Inferior parietal cortex (tissue), 1 donor: ENCODE data around the gene MRPS6.

ENCODE experiments used
- DNase-seq: peaks from one replicate; pipeline ENCODE4 v3.0.0-alpha.2; 2016; ENCODE audit errors: extremely low spot score

Gene MRPS6

DNA sequence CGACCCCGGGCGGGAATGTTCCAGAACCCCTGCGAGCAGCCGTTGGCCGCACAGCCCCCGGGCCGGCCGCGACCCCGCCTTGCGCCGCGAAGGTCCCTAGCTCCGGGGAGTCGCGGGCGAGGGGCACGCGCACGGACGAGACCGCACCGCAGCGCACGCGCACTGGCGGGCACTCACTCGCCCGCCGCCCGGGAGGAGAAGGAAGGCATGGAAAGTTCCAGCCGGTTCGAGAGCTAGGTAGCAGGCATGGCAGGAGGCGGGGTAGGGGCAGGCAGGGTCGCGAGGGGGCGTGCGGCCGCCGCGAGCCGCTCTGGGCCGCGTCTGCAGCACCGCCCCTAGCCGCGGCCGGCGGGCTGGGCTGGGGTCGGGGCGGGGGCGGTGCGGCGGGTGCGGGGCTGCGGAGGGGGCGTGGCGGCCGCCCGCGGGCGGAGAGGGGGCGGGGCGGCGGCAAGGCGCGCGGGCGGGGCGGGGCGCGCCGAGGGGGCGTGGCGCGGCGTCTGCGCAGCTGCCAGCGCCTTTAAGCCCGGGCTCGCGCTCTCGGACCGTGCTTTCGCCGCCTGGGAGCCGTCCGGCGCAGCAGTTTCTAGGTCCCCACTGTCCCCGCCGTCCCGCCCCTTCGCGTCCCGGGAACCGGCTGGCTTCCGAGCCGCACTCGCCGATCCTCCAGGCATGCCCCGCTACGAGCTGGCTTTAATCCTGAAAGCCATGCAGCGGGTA lies at the start of gene MRPS6, which contains the start of gene SLC5A3:
TSS of gene MRPS6 (plus strand) at position 547 of the 717 bp plus-strand sequence. CDS start at position 670, 123 bp downstream.
TSS of gene SLC5A3 (plus strand) at position 547 of the 717 bp plus-strand sequence. CDS start 21,621 bp downstream, outside the sequence.
- DNase-seq = peak; percentile 79

DNA sequence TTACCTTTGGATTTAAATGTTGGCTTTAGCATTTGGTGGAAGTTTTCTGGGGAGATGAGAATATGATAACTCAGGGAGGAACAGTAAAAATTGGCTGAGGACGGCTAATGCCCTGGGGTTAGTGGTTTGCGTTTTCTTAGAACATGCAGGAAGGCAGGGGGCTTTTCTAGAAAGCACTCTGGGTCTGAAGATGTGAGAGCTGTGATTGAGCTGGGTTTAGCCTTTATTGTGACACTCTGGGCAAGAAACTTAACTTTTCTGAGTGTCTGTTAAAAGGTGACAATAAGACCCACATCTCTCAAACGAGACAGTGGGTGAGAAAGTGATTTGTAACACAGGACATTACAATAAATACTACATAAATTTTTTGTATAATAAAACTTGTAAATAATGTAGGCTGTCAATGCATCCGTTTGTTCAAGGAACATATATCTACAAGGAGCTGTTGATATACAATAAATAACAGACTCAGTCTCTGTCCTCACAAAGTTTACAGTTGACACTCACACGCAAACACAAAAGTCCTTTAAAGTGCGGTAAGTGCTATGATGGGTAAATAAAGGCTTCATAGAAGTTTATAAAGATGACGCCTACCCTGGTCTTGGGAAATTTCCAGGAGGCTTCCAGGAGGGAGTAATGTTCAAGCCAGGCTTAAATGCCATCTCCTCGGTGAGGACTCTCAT lies 49.5 kb upstream of the MRPS6 start:
- DNase-seq = no peak

DNA sequence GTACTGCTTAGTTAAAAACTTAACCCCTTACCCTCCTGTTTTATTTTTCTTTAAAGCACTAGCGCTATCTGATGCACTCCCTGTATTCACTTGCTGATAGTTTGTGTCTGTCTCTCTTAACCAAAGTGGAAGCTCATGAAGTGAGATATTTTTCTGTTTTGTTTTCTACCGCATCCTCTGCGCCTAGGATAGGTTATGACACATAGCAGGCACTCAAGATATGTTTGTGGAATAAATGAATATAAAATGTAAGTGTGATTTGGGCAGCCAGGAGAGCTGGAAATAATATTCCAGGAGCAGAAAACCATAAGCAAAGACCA lies 49.0 kb upstream of the MRPS6 start:
- DNase-seq = no peak

DNA sequence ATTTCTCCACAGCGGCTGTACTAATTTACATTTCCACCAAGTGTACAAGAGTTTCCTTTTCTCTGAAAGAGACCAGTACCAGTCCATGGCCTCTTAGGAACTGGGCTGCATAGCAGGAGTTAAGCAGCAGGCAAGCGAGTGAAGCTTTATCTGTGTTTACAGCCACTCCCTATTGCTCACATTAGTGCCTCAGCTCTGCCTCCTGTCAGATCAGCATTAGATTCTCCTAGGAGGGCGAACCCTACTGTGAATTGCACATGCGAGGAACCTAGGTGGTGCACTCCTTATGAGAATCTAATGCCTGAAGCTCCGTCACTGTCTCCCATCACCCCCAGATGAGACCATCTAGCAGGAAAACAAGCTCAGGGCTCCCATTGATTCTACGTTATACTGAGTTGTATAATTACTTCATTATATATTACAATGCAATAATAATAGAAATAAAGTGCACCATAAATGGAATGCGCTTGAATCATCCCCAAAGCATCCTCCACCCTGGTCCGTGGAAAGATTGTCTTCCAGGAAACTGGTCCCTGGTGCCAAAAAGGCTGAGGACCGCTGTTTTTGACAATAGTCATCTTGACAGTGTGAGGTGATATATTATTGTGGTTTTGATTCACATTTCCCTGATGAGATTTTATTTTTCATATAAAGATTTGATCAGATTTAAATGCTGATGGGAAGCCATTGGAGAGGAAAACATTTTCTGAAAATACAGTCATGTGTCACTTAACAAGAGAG lies 45.5 kb upstream of the MRPS6 start:
- no peak for DNase-seq

DNA sequence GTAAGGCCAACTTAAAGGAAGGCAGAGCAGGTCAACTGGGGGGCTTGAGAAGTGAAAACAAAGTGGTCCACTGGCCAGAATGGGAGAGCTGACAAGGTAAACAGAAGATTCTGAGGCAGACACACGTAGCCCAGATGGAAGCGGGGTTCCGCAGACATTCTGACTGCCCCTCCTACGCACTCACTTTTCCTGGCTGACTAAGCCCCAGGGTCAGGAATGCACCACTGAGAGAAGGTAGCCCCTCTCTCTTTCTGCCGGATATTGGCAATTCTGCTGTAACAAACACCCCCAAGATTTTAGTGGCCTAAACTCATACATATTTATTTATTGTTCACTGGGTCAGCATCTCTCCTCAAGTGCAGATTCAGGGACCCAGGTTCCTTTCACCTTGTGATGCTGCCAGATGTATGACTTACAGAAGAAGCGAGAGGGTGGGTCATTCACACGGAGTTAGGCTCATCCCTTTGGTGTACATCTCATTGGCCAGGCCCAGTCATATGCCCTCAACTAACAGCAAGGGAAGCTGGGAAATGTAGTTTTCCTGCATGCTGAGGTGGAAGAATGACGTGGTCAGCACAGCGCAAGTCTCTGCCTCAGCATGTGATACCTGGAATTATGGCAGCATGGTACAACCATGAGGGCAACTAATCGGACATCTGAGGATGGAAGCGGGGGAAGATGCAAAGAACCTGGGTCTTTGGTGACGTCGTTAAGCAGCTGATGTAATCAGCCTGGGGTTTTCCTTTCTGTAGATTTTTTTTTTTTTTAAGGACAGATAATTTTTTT lies 43.4 kb upstream of the MRPS6 start:
- DNase-seq = peak; percentile 53

DNA sequence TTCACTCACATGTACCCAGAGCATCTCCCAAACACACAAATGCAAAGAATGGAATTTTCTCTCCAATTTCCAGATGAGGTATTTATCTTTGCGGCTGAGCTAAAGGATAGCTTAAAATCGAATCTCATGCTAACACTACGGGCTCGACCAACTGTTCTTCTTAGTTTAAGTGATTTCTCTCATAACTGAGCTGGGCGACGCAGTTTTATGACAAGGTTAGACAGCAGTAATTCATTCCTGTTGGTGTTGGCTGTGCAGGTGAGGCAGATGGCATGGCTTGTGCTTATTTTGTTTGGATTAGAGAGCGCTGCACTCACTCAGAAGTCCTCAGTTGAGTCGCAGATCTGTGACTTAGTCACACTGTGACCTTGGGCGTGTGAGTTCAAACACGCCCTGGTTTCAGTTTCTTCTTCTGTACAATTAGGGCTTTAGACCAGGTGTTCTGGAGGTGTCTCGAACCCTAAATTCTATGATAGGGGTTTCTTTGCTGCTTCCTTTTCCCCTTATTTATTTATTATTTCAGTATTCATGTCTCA lies 41.5 kb upstream of the MRPS6 start:
- DNase-seq = no peak

DNA sequence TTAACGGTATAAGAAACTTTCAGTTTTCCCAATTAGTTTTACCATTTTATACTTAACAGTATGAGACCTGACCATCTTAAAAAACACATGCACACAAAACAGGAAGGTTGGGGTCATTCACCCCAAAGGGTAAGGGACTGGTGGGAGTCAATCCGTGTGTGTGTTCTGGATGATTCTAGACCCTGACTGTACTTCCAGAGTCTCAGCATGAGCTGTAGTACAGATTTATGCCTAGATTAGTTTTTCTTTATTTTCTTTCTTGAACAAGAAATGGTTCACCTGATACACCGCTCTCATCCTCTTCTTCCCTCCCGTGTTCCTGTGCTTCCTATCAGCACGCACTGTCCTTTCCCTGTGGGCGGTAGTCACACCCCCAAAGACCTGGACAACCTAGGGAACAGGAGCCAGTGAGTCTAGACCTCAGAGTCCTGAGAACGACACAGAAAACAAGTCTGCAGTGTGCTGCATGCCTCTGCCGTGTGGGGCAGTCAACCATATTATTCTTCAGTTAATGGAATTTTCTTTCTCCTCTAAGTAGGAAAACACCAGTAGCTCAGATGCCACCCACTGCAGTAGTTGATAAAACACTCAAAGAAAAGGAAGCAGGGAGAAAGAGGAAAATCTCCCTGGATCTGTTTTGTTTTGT lies 38.9 kb upstream of the MRPS6 start:
- no peak for DNase-seq

DNA sequence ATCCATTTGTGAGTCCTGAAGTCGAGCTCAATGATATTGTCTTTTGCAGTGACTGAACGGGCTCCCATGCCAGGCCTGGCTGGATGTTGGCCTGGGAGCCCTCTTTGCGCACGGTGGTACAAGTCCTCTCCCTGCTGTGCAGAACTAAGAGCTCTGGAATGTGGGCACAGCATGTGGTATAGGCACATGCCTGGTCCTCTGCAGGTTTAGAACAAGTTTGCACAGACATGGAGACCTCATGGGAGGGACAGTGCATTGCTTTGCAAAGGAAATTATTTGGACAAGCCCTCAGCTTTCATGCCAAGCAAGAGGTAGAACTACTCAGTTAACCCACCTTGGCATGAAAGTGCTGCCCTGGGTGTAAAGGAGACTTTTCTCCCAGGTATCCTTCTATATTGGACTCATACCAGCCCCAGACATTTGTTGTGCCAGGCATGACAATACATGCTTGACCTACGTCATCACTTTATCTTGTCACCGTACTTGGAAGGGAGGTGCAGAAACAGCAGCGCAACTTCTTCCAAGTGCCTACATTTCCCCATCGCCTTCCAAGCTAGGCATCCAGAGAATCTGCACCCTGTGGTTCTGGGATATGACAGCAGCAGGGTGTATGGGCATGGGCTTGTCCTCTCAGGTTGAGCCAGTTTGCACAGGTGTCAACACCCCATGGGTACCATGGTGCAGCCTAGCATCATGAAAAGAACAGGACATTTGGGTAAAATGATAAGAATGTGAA lies 37.6 kb upstream of the MRPS6 start:
- DNase-seq = no peak

DNA sequence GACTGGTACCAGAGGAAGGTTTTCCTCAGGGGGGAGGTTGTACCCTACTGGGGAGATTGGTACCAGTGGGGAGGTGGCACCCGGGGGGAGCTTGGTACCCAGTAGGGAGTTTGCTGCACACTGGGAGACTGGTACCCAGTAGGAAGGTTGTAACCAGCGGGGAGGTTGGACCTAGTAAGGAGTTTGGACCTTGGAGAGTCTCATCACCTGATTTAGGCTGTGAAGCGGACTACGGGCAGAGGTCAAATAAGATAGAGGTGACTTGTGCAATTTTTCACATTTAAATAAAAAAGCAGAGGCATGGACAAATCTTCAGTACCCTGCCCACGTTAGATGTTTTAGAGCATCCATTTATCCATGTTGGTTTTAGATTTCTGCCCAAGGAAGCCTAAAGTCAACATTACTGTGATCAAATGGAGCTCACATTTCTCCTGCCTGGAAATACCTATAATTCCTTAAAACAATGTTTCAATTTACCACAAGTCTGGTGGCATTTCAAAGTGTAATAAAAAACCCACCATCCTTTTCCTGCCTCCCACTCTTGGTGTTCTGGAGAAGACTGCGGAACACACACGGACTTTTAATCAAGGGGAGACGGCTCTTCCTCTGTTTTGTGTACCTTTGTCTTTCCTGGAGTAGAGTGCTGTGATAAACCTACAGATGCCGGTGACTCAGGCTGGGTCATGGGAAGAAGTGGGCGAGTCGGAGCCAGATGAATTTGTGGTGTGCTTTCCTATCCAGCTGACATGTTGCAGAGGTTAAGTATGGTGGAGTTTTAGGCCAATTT lies 36.2 kb upstream of the MRPS6 start:
- DNase-seq = no peak

DNA sequence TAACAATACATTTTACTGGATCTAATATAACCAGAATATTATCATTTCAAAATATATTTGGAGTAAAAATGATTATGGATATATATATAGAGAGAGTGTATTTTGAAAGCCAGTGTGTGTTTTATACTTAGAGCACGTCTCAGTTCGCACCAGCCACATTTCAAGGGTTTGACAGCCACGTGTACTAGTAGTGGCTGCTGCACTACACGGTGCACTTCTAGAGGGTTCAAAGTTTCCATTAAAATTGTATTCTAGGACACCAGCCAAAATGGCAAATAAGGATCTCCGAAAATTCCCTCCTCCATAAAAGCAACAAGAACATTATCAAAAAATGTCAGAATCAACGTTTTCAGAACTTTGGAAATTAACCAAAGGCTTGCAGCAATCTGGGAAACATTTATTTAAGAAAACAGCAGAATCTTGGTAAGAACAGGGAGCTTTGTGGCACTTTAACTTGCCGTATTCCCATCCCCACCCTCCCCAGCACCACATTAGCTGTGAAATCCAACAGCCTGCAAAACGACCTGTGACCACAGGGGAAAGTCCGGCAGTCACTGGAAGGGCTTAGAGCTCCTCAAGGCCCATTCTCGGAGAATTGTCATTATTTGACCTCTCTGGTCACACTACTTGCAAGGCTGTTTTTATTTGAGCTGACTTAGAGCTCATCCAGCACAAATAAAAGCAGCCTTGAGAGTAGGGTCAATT lies 33.5 kb upstream of the MRPS6 start:
- DNase-seq = no peak

DNA sequence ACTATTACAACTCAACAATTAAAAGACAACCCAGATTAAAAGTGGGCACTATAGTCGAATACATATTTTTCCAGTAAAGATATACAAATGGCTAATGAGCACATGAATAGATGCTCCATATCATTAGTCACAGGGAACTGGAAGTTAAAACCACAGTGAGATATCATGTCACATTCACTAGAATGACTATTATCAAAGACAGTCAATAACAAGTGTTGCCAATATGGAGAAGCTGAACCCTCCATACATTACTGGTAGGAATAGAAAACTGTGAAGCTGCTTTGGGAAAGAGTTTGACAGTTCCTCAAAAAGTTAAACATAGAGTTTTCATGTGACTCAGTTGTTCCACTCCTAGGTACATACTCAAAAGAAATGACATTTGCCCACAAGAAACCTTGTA lies 30.6 kb upstream of the MRPS6 start:
- DNase-seq = no peak

DNA sequence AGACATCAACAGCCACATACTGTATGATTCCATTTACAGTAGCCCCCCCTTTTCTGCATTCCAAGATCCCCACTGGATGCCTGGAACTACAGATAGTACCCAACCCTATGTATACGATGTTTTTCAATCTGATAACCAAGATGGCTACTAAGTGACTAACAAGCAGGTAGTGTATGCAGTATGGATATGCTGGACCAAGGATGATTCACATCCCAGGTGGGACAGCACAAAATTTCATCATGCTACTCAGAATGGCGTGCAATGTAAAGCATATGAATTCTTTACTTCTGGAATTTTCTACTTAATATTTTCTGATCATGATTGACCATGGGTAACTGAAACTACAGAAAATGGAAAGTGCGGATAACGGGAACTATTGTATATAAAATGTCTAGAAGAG lies 30.0 kb upstream of the MRPS6 start:
- no peak for DNase-seq

DNA sequence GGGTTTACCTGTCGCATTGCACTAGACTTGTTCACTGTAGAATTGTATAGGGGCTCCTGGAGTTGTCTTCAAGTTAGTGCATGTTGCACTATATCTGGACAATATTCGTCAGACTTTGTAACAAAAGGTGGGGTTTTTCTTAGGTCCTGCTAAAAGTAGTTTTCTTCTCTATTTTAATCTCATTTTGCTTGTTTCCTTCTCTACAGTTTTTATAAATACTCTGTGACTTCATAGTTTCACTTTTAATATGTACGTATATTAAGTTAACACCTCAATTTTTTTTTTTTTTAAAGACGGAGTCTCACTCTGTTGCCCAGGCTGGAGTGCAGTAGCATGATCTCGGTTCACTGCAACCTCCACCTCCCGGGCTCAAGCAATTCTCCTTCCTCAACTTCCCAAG lies 26.5 kb upstream of the MRPS6 start:
- DNase-seq = no peak

DNA sequence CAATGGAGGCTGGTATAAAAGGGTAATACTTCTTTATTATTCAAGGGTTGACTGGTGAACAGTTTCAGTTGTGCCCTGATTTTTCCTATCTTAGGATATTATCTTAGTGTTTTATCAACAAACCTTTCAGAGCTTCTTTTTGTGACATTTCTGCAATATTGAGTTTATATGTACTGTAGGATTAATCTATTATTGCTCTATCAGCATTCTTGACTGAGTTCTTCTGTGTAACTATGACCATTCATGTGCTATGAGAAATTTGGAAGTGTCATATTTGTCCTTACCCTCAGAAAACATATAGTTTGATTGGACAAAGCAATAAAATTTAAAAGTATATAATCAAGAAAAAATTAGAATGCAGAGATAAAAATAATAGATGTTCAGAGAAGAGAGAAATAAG lies 25.5 kb upstream of the MRPS6 start:
- no peak for DNase-seq

DNA sequence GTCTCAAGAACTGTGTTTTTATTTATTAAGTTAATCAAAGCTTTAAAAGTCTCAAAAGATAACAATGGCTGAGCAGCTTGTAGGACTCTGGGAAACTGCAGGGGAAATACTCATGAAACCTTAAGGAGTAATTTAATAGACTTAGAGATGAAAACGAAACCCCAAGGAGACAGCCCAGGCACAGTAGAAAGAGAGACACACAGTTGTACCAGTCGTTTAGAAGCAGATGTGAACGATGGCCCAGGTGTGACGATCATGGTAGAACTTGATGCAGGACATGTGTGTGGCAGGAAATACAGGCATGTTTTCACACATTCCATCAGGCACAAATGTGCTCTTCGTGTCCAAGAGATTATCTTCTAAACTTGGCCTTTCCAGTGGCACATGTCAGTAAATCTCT lies 21.2 kb upstream of the MRPS6 start:
- no peak for DNase-seq

DNA sequence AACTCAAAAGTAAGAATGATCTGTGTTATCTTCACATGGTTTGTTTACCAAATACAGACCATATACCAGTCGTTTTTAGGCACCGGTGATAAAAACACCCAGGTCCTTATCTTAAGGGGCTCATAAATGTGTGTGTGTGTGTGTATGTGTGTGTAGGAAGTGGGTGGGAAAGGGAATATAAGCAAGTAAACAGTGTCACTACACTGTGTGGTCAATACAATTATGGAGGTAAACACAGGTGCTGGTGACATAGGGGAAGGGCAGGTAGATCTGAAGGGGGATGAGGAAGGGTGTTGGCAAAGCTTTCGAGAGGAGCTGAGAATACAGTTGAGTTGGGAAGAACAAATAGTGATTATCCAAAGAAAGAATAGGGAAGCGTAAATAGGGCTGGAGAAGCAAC lies 19.1 kb upstream of the MRPS6 start:
- DNase-seq = no peak

DNA sequence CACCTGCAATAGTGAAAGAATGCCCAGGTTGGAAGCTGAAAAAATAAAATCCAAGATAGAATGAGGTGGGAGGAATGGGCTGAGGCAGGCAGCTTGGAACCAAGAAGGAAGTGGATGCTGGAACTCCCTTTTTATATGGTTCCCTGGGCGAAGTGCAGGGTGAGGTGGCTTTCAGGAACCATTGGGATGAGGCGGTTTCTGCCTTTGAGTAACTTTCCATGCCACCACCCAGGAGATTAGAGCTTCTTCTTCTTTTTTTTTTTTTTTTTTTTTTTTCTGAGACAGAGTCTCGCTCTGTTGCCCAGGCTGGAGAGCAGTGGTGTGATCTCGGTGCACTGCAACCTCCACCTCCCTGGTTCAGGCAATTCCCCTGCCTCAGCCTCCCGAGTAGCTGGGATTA lies 17.8 kb upstream of the MRPS6 start:
- no peak for DNase-seq

DNA sequence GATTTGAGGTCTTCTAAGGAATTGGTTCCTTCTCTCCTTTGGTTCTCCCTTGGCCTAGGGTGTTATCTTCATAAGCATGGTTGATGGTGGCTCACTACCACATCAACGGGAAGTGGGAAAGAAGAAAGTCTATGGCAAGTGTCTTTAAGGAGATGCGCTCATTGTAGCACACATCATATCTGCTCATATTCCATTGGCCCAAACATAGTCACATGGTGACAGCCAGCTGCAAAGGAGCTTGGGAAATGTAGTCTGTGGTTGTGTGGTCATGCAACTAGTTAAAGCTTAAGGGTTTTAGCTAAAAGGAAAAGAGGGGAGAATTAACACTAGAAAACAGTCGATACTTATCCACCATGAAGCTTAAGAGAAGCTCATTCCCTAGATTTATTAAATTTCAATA lies 11.4 kb upstream of the MRPS6 start:
- DNase-seq = no peak

DNA sequence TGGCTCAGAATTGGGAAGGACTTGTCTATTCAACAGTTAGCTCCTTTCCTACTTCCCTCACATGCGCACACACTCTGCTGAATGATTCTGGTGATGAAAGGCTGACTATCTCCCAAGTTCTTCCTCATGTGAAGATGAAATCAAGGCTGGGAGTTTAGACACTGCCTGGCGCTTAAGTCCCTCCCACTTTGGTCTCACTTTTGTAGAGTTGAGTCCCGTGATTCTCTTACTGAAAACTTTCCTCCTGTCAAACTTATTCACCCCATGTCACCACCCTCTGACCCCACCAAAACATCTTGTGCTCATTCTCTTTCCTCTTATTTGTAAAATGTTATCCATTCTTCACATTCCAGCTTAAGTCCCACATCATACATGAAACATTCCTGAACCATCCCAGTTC lies 8.4 kb upstream of the MRPS6 start:
- DNase-seq = no peak
